NOMO-1 treated with DMSO at 0.1 percent for 48 hours (cell line): ENCODE data around the gene ZNF66.
"Not testable (repeated sequence)": the region's sequence is repeated elsewhere in the genome, so short reads cannot be mapped to it uniquely, and the experiment has no call there.

ENCODE experiments used
- DNase-seq: peaks from one replicate; lab custom pipeline; 2025; ENCODE audit not compliant: unreplicated experiment; lab: John Stamatoyannopoulos, UW

ZNF66 gene

DNA sequence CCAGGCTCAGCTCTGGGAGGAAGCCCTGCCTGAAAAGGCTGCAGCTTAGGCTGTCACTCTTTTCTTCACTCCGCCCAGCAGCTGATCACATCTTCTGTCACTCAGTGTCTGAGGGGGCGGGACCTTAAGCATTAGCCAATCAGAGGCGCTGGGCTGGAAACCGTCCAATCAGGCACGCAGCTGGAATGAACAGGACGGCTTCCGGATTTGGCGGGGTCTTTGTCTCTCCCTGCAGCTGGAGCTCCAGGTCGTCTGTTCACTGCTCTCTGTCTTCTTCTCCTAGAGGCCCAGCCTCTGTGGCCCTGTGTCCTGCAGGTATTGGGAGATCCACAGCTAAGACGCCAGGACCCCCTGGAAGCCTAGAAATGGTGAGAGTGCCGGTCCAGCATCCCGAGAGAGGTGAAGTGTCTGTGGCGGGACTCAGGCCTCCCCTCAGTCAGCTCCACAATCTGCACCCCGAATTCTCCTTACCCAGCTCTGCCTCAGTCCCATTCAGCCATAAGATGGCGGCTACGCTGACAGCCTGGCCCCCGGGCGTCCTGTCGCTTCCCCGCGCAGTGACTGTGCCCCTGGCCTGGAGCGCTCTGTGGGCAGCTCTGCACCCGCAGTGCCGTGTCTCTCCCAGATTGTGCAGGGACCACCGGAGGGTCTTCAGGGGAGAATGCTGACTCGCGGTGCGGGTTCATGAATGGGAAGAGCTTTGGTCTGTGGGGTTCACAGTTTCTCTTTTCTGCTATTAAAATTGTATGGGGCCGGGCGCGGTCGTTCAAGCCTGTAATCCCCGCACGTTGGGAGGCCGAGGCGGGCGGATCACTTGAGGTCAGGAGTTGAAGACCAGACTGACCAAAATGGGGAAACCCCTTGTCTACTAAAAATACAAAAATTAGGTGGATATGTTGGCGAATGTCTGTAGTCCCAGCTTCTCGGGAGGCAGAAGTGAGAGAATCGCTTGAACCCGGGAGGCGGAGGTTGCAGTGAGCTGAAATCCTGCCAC, at the start of gene ZNF66:
Gene ZNF66, plus strand, starts transcription at position 222 of the 994 bp plus-strand sequence. Its CDS starts 144 bp downstream, at position 366.
- no peak for DNase-seq

DNA sequence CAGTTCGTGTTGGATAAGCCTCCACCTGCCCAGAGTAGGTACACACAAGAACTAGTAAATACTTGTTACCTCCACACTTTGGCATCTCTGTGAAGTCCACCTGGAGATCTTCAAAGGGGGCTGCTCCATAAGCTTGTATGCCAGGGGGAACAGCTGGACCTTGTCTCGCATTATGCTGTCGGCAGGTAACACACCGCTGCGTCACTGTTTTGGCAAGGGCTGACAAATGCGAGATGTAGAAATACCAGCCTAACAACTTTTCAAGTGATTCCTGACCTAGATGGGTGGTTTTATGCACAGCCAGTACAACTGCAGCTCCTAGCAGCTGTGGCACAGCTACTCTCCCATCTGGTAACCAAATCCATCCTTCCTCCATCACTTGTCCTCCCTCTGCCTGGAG, 25.9 kb upstream of the ZNF66 start:
- DNase-seq: not testable (repeated sequence)

DNA sequence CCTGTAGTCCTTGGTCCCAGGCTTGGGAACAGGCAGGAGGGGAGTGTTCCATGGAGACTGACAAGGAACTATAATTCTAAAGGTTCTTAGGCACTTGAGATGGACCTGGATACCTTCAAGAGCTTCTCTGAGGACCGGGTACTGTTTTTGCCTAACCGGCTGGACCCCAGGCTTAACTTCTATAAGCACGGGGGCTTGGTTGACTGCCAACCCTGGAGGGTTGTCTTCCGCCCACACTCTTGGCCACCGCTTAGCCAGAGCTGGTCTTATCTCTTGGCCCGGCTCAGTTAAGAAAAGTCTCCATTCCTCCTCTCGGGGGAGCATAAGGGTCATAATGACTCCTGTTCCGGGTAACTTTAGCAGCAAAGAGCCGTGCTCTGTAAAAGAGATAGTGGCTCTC, 23.8 kb upstream of the ZNF66 start:
- not testable (repeated sequence) for DNase-seq

DNA sequence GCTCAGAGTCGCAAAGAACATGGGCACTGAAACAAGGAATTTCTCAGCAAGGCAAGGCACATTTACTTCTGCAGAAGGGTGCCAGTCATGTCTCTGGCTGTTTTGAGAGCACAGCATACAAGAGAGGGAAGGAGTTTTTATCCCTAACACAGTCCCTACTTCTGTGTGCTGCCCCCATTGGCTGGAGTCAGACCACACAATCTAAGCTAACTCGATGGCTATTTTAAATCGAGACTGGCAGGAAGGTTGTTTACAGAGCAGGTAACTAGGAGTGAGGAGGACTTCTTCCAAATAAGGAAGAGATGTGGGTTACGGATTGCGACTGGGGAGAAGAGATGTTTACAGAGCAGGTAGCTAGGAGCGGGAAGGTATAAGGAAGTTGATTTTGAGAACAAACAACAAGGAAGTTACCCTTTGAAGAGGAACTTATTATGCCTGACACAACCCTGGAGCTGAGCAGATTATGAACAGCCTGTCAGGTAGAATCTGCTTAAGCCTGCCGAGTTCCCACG, 6.8 kb upstream of the ZNF66 start:
- DNase-seq: not testable (repeated sequence)

DNA sequence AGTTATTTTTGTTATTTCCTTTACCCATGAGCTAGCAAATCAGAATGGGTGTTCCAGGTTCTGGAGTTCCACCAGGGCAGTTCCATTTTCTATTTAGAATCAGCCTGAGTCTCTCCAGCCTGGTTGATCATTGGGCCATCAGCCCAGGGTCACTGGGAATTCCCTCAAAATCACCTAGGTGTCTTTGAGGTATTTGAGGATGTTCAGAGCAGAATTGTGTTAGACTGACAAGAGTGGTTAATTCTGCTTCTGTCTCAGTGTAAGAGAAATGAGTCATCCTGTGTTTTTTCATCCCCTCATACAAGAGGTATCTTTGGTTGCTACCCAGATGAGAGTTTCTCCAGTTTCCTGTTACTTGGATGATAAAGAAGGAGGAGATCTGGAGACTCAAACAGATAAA, 11.7 kb downstream of the ZNF66 start:
- no peak for DNase-seq

DNA sequence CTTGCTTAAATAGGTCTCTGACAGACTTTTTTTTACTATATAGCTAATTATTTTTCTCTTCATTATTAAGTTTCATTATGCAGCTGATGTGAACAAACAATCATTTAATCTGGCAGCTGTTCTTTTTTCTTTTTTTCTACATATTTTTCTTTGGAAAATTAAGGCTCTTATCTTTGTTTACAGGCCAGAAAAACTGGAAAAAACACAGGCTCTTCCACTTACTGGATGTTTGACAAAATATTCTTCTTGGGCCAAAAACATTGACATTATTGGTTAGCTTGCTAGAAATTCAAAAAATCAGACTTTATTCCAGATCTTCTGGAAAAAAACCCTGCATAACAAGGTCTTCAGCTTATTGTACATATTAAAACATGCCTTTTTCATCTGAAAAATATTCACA, 15.7 kb downstream of the ZNF66 start:
- no peak for DNase-seq

DNA sequence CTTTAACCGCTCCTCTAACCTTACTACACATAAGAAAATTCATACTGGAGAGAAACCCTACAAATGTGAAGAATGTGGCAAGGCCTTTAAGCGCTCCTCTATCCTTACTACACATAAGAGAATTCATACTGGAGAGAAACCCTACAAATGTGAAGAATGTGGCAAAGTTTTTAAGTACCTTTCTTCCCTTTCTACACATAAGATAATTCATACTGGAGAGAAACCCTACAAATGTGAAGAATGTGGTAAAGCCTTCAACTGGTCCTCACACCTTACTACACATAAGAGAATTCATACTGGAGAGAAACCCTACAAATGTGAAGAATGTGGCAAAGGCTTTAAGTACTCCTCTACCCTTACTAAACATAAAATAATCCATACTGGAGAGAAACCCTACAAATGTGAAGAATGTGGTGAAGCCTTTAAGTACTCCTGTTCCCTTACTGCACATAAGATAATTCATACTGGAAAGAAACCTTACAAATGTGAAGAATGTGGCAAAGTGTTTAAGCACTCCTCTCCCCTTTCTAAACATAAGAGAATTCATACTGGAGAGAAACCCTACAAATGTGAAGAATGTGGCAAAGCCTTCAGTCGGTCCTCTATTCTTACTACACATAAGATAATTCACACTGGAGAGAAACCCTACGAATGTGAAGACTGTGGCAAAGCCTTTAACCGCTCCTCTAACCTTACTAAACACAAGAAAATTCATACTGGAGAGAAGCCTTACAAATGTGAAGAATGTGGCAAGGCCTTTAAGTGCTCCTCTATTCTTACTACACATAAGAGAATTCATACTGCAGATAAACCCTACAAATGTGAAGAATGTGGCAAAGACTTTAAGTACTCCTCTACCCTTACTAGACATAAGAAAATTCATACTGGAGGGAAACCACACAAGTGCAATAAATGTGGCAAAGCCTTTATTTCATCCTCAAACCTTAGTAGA, 30.5 kb downstream of the ZNF66 start:
- not testable (repeated sequence) for DNase-seq

DNA sequence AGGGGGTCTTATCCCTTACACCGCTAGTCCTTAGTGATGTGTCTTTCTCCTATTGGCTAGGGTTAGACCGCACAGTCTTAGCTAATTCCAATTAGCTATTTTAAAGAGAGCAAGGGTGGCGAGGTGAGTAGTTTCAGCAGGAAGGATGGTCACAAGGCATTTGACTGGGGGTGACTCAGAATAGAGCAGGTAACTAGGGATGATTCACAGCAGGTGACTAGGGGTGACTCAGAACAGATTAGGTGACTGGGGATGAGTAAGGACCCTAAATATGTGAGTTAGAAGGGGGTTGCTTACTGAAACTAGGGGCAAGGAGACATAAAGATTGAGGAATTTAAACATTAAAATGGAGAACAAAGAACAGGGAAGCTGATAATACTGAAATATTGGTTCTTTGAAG, 64.3 kb downstream of the ZNF66 start:
- no peak for DNase-seq
